ENCODE data around the gene DDX39B. TPM values are rescaled to one million over a fixed set of nuclear protein-coding genes. Genes with fewer than 3 reads are reported as not detected.

The DDX39B gene
- total RNA-seq, 4 donors from 2014 or later, result 244 to 322 (median 271) TPM

DNA sequence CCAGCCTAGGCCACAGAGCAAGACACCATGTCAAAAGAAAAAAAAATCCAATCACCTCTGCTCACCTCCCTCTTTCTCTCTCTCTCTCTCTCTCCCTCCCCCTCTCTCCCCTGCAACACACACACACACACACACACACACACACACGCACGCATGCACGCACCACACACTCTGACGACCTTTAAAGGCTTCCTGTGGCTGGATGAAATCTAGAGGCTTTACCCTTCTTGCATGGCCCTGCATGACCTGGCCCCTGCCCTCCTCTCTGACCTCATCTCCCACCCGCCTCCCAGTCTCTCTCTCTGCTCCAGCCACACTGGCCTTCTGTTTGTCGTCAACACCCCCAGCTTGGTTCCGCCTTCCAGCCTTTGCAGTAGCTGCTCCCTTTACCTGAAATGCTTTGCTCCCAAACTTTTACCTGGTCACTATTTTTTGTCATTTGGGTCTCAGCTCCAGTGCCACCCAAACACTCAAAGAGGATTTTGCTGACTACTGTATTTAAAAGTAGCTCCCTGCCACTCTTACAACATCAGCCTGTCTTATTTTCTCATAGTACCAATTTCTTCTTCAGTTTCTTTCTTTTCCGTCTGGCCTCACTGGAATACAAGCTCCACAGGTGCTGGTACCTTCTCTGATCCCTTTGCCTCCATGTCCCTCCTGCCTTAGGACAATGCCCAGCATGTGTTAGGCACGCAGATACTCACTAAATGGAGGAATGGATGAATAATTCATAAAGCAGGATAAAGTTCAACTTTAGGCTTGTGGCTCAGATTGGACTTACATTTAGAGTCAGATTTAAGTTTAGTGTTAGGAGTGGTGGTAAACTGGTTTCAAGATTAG is 25.9 kb upstream of the DDX39B start:
- TF ChIP-seq, protein P1, sequence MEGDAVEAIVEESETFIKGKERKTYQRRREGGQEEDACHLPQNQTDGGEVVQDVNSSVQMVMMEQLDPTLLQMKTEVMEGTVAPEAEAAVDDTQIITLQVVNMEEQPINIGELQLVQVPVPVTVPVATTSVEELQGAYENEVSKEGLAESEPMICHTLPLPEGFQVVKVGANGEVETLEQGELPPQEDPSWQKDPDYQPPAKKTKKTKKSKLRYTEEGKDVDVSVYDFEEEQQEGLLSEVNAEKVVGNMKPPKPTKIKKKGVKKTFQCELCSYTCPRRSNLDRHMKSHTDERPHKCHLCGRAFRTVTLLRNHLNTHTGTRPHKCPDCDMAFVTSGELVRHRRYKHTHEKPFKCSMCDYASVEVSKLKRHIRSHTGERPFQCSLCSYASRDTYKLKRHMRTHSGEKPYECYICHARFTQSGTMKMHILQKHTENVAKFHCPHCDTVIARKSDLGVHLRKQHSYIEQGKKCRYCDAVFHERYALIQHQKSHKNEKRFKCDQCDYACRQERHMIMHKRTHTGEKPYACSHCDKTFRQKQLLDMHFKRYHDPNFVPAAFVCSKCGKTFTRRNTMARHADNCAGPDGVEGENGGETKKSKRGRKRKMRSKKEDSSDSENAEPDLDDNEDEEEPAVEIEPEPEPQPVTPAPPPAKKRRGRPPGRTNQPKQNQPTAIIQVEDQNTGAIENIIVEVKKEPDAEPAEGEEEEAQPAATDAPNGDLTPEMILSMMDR (IDR thresholded peaks at IDR 0.05), result no peak
- DNase-seq (ENCODE audit: low spot score) (no peak), ATAC-seq (ENCODE audit: low FRiP score) (no peak)

DNA sequence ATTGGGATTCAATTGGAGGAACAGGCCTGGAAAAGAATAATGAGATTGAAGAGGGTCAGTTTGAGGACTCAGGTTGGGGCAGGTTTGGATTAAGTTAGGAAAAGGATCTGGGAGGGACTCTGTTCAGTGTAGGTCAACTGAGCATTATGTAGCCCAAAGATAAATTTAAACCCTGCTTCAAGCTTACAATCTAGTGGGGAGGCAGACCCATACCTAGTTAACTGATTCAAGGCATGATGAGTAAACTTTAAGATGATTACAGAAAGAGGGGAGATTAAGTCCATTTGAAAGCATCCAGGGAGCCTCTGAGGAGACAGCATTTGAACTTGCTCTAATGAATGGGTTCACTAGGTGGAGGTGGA is 18.9 kb upstream of the DDX39B start:
- TF ChIP-seq, protein P1 (IDR thresholded peaks at IDR 0.05), result no peak
- ATAC-seq (ENCODE audit: low FRiP score) (no peak), DNase-seq (ENCODE audit: low spot score) (no peak)

DNA sequence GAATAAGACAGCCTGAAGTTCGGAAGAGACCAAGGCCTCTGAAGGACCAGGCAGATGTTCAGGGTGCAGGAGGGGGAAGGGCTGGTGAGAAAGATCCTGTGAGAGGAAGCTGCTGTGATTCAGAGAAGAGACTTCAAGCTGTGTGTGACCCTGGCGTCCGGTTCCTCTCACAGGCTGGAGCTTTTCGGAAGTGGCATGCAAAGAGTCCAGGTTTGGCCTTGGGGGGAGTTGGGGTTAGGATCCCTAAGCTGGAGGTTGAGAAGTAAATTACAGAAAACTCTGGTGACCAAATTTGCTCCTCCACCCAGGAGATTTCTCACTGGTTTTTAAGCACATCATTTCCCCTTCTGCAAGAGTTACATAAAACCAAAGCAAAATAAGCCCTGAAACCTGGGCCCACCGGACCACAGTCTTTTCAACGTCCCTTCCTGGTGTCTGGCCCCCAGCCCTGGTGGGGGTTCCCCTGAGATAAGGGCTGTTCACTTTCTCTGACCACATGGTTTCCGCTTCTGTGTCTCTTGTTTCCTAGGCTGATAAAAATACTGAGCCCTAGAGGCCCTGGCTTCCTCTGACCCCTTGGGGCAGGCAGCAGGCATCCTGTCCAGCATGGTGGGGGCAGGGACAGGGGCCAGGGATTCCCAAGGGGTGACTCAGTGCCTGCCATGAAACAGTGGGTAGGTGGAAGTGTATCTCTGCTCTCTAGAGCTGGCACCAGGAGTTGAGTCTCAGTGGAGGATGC is 18.3 kb upstream of the DDX39B start:
- ATAC-seq (ENCODE audit: low FRiP score) (peak; percentile 56), DNase-seq (ENCODE audit: low spot score) (no peak)
- TF ChIP-seq, protein P1 (IDR thresholded peaks at IDR 0.05), result no peak

DNA sequence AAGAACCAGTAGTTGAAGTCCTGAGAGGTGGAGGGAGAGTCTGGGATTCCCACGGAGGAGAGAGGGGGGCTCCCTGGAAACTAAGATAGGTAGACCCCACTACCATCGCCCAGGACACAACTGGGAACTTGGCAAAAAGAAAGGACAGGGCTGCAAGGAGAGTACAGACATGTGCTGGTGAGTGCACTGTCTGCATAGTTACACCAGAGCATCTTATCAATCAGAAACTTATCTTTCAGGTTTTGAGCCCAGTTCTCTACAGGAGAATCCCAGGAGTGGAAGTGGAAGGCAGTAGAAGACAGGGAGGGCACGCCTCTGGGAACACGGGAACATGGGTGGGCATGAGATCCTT is 17.8 kb upstream of the DDX39B start:
- DNase-seq (ENCODE audit: low spot score) (no peak), ATAC-seq (ENCODE audit: low FRiP score) (no peak)
- TF ChIP-seq, protein P1 (IDR thresholded peaks at IDR 0.05), result no peak

DNA sequence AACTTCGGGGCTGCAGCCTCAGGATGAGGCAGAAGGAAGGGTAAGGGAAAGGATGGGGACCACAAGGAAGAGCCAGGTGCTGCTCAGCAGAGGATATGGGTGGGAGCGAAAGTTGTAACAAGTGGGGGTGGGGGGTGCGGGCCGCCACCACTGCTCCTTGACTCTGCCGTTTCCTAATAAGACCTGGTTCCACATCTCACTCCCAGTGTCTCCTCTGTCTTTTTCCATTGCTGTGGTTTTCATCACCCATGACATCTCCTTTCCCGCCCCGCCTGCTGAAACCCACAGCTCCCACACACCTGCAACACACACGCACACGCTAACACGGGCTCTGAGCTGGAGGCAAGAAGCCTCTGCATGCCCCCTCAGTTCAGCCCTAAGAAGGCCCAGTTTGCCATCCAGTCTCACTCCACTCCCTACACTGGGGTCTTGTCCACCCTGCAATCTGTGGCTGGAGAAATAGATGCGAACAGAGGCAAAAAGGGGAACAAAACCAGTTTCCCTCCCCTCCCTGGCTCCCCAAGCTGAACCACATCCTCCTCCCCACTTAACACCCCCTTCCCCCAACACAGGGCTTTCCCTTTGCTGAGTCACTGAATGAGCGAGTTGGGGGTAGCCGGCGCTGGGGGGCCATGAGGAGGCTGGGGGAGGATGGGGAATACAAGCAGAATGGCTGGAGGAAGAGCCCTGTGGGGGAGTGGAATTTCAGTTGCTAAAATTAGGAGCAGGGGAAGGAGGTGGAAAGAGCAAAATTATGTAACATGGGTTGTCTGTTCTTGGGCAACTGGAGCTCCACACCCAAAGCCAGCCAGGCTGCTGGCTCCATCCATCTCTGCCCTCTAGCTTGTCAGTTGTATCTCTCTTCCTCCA is 17.1 kb upstream of the DDX39B start:
- DNase-seq (ENCODE audit: low spot score), result no peak
- TF ChIP-seq, protein P1 (IDR thresholded peaks at IDR 0.05), result no peak

DNA sequence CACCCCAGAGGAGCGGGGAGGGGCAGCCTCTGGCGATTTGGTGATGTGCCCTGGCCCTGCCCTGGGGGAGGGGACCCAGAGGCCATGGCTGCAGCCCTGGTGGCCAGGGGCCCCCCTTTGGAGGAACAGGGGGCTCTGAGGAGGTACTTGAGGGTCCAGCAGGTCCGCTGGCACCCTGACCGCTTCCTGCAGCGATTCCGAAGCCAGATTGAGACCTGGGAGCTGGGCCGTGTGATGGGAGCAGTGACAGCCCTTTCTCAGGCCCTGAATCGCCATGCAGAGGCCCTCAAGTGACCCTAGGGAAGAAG is 16.5 kb upstream of the DDX39B start:
- TF ChIP-seq, protein P1 (IDR thresholded peaks at IDR 0.05), result no peak
- ATAC-seq (ENCODE audit: low FRiP score) (no peak), DNase-seq (ENCODE audit: low spot score) (no peak)

More for the DNA sequence above, 17.1 kb upstream of the DDX39B start:
- ATAC-seq (ENCODE audit: low FRiP score), result peak; percentile 56
